Measurements from ENCODE around the gene LGR6.
A peak's percentile ranks its signal among the peaks of the same experiment; 100 is the strongest.

Gene LGR6

GRCh38 chr1:202220733-202221132, 27.1 kb downstream of the LGR6 start:
- no peak for DNase-seq (ENCODE audit: low read depth, low spot score)

GRCh38 chr1:202221911-202222909, 28.6 kb downstream of the LGR6 start:
- DNase-seq (ENCODE audit: low read depth, low spot score): no peak

GRCh38 chr1:202223121-202223860, 29.7 kb downstream of the LGR6 start:
- no peak for DNase-seq (ENCODE audit: low read depth, low spot score)

- no peak for DNase-seq (ENCODE audit: low read depth, low spot score)
Measured at GRCh38 chr1:202224453-202224852, 30.9 kb downstream of the LGR6 start.

GRCh38 chr1:202225131-202225530, 31.5 kb downstream of the LGR6 start:
- DNase-seq (ENCODE audit: low read depth, low spot score): no peak

- DNase-seq (ENCODE audit: low read depth, low spot score): no peak
Measured at GRCh38 chr1:202227053-202227672, 33.6 kb downstream of the LGR6 start.

GRCh38 chr1:202227997-202228401, 34.4 kb downstream of the LGR6 start:
- no peak for DNase-seq (ENCODE audit: low read depth, low spot score)

GRCh38 chr1:202228484-202229122, 35.0 kb downstream of the LGR6 start:
- no peak for DNase-seq (ENCODE audit: low read depth, low spot score)

GRCh38 chr1:202229376-202229775, 35.8 kb downstream of the LGR6 start:
- no peak for DNase-seq (ENCODE audit: low read depth, low spot score)

GRCh38 chr1:202230061-202230938, 36.7 kb downstream of the LGR6 start:
- no peak for DNase-seq (ENCODE audit: low read depth, low spot score)

GRCh38 chr1:202230939-202231645, 37.5 kb downstream of the LGR6 start:
- DNase-seq (ENCODE audit: low read depth, low spot score): no peak

- no peak for DNase-seq (ENCODE audit: low read depth, low spot score)
Measured at GRCh38 chr1:202233171-202233570, 39.6 kb downstream of the LGR6 start.

- DNase-seq (ENCODE audit: low read depth, low spot score): no peak
Measured at GRCh38 chr1:202233804-202234203, 40.2 kb downstream of the LGR6 start.

- DNase-seq (ENCODE audit: low read depth, low spot score): peak; percentile 68
Measured at GRCh38 chr1:202234331-202235002, 40.9 kb downstream of the LGR6 start.

- DNase-seq (ENCODE audit: low read depth, low spot score): no peak
Measured at GRCh38 chr1:202235003-202235660, 41.5 kb downstream of the LGR6 start.

GRCh38 chr1:202235856-202236837, 42.5 kb downstream of the LGR6 start:
- peak; percentile 98 for DNase-seq (ENCODE audit: low read depth, low spot score)

GRCh38 chr1:202237052-202237451, 43.5 kb downstream of the LGR6 start:
- DNase-seq (ENCODE audit: low read depth, low spot score): peak; percentile 69

- DNase-seq (ENCODE audit: low read depth, low spot score): no peak
Measured at GRCh38 chr1:202238914-202239313, 45.3 kb downstream of the LGR6 start.

All from astrocyte of the hippocampus (primary cell).